Esophagus muscularis mucosa (tissue), 3 donors: ENCODE data around the gene GADD45B.

Source experiments
- CTCF ChIP-seq, 3 experiments: fragments of 200-600 bp in 2 of 3; fragments of 450-650 bp in 1 of 3; sonication (generic) in 2 of 3; IDR thresholded peaks; one replicate each; pipeline ENCODE4 v1.5.1; 2017 to 2019; ENCODE audit warnings: antibody characterized with exemption in 3 of 3, mild to moderate bottlenecking in 2 of 3, moderate library complexity in 1 of 3
- POLR2A ChIP-seq: fragments of 450-650 bp; IDR thresholded peaks from one replicate; pipeline ENCODE4 v1.6.1; 2017; ENCODE audit warnings: antibody characterized with exemption, moderate library complexity, mild to moderate bottlenecking, low read depth

- TF ChIP-seq CTCF (IDR thresholded peaks at IDR 0.05) (no peak), POLR2A (no peak)
Observed at GRCh38 chr19:2457394-2458037, 18.4 kb upstream of the GADD45B start.
